HG02798 (cell line): ENCODE measurements around the gene PLA2G2D.
"Not testable (repeated sequence)": the region's sequence is repeated elsewhere in the genome, so short reads cannot be mapped to it uniquely, and the experiment has no call there.

Experiments used
- ATAC-seq: cut with Tn5 transposase; IDR thresholded peaks from one replicate; pipeline ENCODE4 v1.9.1; 2021; ENCODE audit warnings: mild to moderate bottlenecking; ENCODE audit not compliant: unreplicated experiment, poor library complexity

PLA2G2D gene

GRCh38 chr1:20143734-20144565, 24.6 kb upstream of the PLA2G2D start:
- no peak for ATAC-seq

GRCh38 chr1:20143318-20143717, 24.0 kb upstream of the PLA2G2D start:
- no peak for ATAC-seq

- no peak for ATAC-seq
These were observed 22.8 kb upstream of the PLA2G2D start for GRCh38 chr1:20142001-20142710.

GRCh38 chr1:20141466-20141865, 22.1 kb upstream of the PLA2G2D start:
- ATAC-seq = no peak

- ATAC-seq = no peak
These were observed 21.7 kb upstream of the PLA2G2D start for GRCh38 chr1:20141001-20141400.

GRCh38 chr1:20139776-20140612, 20.7 kb upstream of the PLA2G2D start:
- ATAC-seq = no peak

- no peak for ATAC-seq
These were observed 19.7 kb upstream of the PLA2G2D start, which contains the start of gene PLA2G2F for GRCh38 chr1:20138961-20139550. Gene PLA2G2F (plus strand): TSS chr1:20139323. CDS start chr1:20139428, 105 bp downstream.

- ATAC-seq = no peak
These were observed 19.0 kb upstream of the PLA2G2D start for GRCh38 chr1:20138346-20138745.

GRCh38 chr1:20137604-20138003, 18.3 kb upstream of the PLA2G2D start:
- no peak for ATAC-seq

- ATAC-seq = no peak
These were observed 17.7 kb upstream of the PLA2G2D start for GRCh38 chr1:20137055-20137454.

- no peak for ATAC-seq
These were observed 16.9 kb upstream of the PLA2G2D start for GRCh38 chr1:20136249-20136648.

GRCh38 chr1:20134995-20135394, 15.7 kb upstream of the PLA2G2D start:
- ATAC-seq = no peak

GRCh38 chr1:20130518-20130917, 11.2 kb upstream of the PLA2G2D start:
- not testable (repeated sequence) for ATAC-seq

GRCh38 chr1:20126806-20127440, 7.6 kb upstream of the PLA2G2D start:
- ATAC-seq = no peak

GRCh38 chr1:20126041-20126805, 6.9 kb upstream of the PLA2G2D start:
- ATAC-seq = peak; percentile 59

- no peak for ATAC-seq
These were observed 5.8 kb upstream of the PLA2G2D start for GRCh38 chr1:20125100-20125499.

GRCh38 chr1:20124456-20125057, 5.2 kb upstream of the PLA2G2D start:
- no peak for ATAC-seq

- no peak for ATAC-seq
These were observed 4.6 kb upstream of the PLA2G2D start for GRCh38 chr1:20123722-20124455.
